ENCODE results near the gene FKRP.

The FKRP gene

DNA sequence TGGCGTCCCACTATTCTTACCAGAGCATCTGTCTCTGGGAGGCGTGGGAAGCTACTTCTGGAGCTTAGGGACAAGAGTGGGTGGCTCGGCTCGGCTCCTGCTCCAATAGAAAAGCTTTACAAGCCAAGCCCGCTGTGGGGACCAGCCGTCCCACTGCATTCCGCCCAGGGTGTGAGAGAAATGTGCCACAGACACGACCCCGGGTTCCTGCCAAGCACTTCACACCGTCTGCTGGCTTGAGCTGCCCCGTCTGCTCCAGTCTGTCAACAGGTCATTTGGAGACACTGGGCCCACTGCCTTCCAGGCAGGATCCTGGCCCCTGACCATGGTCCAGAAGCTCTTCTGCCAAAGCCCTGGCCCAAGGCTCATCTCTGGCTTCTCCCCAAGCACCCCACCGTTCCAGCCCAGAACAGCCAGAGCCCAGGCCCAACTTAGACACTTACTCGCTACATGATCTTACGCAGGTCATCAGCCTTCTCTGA is 6.5 kb upstream of the FKRP start:
- no peaks in the 10 kb centered on the region; the same call in 1 of the 2 replicates for H3K36me3 ChIP-seq (replicated peaks; ENCODE audit: insufficient read depth, low read length)
- peaks cover 34% of the 10 kb centered on the region for H4K20me1 ChIP-seq (ENCODE audit: insufficient read depth, low read length)
- DNase-seq = no peak
- peaks cover 82% of the 10 kb centered on the region for H3K79me2 ChIP-seq (ENCODE audit: low read length)
- no peak overlapping the region for H3K27ac ChIP-seq (ENCODE audit: low read length)
- H3F3A ChIP-seq (ENCODE audit: insufficient read depth, low read length) = no peaks in the 10 kb centered on the region
- TF ChIP-seq EZH2phosphoT487 (IDR thresholded peaks at IDR 0.05; ENCODE audit: low read length) (no peak), EZH2 (optimal IDR thresholded peaks at IDR 0.05; ENCODE audit: low read depth, low read length) (no peak)
- TF ChIP-seq, protein P1, sequence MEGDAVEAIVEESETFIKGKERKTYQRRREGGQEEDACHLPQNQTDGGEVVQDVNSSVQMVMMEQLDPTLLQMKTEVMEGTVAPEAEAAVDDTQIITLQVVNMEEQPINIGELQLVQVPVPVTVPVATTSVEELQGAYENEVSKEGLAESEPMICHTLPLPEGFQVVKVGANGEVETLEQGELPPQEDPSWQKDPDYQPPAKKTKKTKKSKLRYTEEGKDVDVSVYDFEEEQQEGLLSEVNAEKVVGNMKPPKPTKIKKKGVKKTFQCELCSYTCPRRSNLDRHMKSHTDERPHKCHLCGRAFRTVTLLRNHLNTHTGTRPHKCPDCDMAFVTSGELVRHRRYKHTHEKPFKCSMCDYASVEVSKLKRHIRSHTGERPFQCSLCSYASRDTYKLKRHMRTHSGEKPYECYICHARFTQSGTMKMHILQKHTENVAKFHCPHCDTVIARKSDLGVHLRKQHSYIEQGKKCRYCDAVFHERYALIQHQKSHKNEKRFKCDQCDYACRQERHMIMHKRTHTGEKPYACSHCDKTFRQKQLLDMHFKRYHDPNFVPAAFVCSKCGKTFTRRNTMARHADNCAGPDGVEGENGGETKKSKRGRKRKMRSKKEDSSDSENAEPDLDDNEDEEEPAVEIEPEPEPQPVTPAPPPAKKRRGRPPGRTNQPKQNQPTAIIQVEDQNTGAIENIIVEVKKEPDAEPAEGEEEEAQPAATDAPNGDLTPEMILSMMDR (IDR thresholded peaks at IDR 0.05; ENCODE audit: low read length) = no peak
- H2AFZ ChIP-seq (ENCODE audit: low read length) = no peak overlapping the region
- H3K9me3 ChIP-seq (replicated peaks; ENCODE audit: insufficient read depth, low read length) = no peaks in the 10 kb centered on the region
- H3K4me1 ChIP-seq (ENCODE audit: low read length) = peaks cover 5% of the 10 kb centered on the region
- H3K9me2 ChIP-seq (replicated peaks; ENCODE audit: insufficient read depth, low read length) = no peaks in the 10 kb centered on the region
- H3K4me2 ChIP-seq (ENCODE audit: low read depth, low read length) = no peak overlapping the region
- no peaks in the 10 kb centered on the region for H3K27me3 ChIP-seq (replicated peaks; ENCODE audit: insufficient read depth, low read length)
- H3K4me3 ChIP-seq (ENCODE audit: low read length) = no peak overlapping the region
- H3K9ac ChIP-seq (ENCODE audit: low read length) = no peak overlapping the region

- Histone ChIP-seq H3K27ac (ENCODE audit: low read length) (no peak overlapping the region), H3F3A (ENCODE audit: insufficient read depth, low read length) (no peaks in the 10 kb centered on the region), H3K36me3 (replicated peaks; ENCODE audit: insufficient read depth, low read length) (no peaks in the 10 kb centered on the region; the same call in 1 of the 2 replicates), H3K4me3 (ENCODE audit: low read length) (no peak overlapping the region), H3K9ac (ENCODE audit: low read length) (no peak overlapping the region), H2AFZ (ENCODE audit: low read length) (no peak overlapping the region), H3K9me3 (replicated peaks; ENCODE audit: insufficient read depth, low read length) (no peaks in the 10 kb centered on the region), H3K79me2 (ENCODE audit: low read length) (peaks cover 94% of the 10 kb centered on the region), H3K9me2 (replicated peaks; ENCODE audit: insufficient read depth, low read length) (no peaks in the 10 kb centered on the region), H3K4me2 (ENCODE audit: low read depth, low read length) (no peak overlapping the region), H4K20me1 (ENCODE audit: insufficient read depth, low read length) (peaks cover 39% of the 10 kb centered on the region), H3K27me3 (replicated peaks; ENCODE audit: insufficient read depth, low read length) (no peaks in the 10 kb centered on the region), H3K4me1 (ENCODE audit: low read length) (peaks cover 9% of the 10 kb centered on the region)
- no peak for DNase-seq
- TF ChIP-seq EZH2phosphoT487 (IDR thresholded peaks at IDR 0.05; ENCODE audit: low read length) (no peak), EZH2 (optimal IDR thresholded peaks at IDR 0.05; ENCODE audit: low read depth, low read length) (no peak)
- TF ChIP-seq, protein P1 (IDR thresholded peaks at IDR 0.05; ENCODE audit: low read length) = no peak
These were observed 4.4 kb upstream of the FKRP start for GRCh38 chr19:46741447-46741846.

DNA sequence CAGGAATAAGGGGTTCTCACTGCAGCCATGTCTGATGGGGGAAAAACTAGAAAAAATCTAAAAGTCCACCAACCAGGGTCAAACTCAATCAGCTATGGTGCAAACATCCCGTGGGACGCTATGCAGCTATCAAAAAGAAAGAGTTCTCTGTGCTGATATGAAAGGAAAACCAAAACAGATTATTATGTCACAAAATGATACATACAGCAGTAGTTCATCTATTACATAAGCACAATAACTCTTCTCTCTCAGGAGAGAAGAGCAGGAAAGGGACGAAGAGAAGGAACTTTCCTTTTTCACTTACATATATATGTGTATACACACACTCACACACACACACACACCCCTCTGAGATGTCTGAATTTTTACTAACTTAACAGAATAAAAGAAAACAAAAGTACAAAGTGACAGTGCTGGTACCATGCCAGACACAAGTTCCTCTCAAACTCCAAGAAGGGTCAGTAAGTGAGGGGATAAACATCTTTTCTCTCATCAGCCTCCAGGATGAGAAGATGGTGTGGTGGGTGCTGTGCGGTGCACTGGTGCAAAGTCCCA is 2.9 kb upstream of the FKRP start:
- Histone ChIP-seq H3K4me3 (ENCODE audit: low read length) (no peak overlapping the region), H3K27ac (ENCODE audit: low read length) (no peak overlapping the region), H3K79me2 (ENCODE audit: low read length) (peaks cover 89% of the 10 kb centered on the region), H3K9me2 (replicated peaks; ENCODE audit: insufficient read depth, low read length) (no peaks in the 10 kb centered on the region), H3K9me3 (replicated peaks; ENCODE audit: insufficient read depth, low read length) (no peaks in the 10 kb centered on the region), H3K4me2 (ENCODE audit: low read depth, low read length) (no peak overlapping the region), H3K27me3 (replicated peaks; ENCODE audit: insufficient read depth, low read length) (no peaks in the 10 kb centered on the region), H3K4me1 (ENCODE audit: low read length) (peaks cover 14% of the 10 kb centered on the region), H4K20me1 (ENCODE audit: insufficient read depth, low read length) (peaks cover 35% of the 10 kb centered on the region), H3K36me3 (replicated peaks; ENCODE audit: insufficient read depth, low read length) (no peaks in the 10 kb centered on the region; the same call in 1 of the 2 replicates), H3K9ac (ENCODE audit: low read length) (no peak overlapping the region), H3F3A (ENCODE audit: insufficient read depth, low read length) (no peaks in the 10 kb centered on the region), H2AFZ (ENCODE audit: low read length) (no peak overlapping the region)
- no peak for TF ChIP-seq EZH2phosphoT487 (IDR thresholded peaks at IDR 0.05; ENCODE audit: low read length)
- TF ChIP-seq, protein P1 (IDR thresholded peaks at IDR 0.05; ENCODE audit: low read length) = no peak
- no peak for TF ChIP-seq EZH2 (optimal IDR thresholded peaks at IDR 0.05; ENCODE audit: low read depth, low read length)
- no peak for DNase-seq

All from MM.1S (cell line).